ENCODE results near the gene DOK6.

DNA sequence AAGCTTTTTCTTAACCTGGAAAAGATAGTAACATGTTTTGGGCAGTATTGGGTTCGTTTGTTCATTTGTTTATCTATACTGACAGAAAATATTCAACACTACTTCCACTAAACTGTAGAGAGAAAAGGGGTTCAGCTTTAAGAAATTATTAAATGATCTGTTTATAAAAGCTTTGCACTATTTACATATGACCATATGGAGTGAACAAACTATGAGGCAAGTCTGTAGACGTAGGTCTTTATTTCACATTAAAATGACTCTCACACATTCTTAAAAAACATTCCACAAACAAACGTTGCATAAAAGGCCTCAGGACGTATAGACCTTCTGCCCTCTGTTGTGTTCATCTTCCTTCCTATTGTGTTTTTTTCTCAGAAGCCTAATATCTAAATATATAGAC is 452.4 kb downstream of the DOK6 start:
- no peak for TF ChIP-seq CTCF (conservative IDR thresholded peaks at IDR 0.05)
- TF ChIP-seq EZH2 (IDR thresholded peaks at IDR 0.05; ENCODE audit: low read depth), result no peak

Measured in PC-9 (cell line).